Measurements from ENCODE around the gene ANO1.

The ANO1 gene

DNA sequence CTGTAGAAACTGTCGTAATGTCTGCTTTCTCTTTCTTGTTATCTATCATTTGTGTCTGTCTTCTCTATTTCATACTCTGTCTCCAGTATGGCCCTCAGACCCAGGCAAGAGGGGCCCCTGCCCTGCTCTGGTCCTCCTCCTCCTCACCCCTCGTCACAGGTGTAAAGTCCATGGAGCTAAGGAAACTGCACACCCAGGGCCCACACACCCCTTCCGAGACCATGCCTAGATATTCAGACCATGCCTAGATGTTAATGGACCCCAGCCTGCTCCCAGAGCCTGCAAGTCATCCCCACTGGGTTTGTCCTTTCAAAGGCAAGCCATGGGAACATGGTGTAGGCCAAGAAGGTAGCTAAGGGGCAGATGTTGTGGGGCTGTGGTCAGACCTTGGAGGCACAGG, 24.1 kb upstream of the ANO1 start:
- no peak for DNase-seq

DNA sequence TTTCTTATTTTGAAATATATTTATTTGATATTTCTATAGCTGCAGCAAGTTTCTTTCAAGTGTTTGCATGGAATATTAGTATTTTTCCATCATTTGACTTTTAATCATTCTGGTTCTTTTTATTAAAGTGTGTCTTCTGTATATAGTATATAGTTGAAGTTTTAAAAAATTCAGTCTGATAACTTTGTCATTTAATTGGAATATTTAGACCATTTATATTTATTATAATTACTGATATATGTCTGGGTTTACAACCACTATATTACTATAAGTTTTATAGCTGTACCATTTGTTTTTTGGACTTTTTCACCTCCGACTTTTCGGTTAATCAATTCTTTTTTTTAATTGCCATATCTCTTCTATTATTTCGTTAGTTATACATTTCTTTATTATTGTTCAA, 22.7 kb upstream of the ANO1 start:
- DNase-seq = no peak

- no peak for DNase-seq
Observed at GRCh38 chr11:70057080-70057479, 21.0 kb upstream of the ANO1 start.

DNA sequence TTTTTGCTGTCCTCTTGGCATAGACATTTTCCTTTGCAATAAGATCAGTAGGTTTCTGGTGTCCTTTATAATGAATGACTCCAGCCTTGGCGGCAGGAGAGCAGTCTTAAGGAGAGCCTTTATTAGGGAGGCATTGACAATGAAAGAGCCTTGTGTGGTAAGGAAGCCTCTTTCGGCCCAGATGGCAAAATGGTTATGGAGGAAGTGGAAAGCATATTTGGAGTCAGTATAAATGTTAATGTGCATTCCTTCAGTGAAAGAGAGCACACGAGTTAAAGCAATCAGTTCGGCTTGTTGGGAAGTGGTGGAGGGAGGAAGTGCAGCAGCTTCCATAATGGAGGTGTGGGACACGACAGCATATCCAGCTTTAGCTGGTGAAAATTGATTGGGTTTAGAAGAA, 18.1 kb upstream of the ANO1 start:
- no peak for DNase-seq

GRCh38 chr11:70060611-70061293, 17.4 kb upstream of the ANO1 start:
- DNase-seq = no peak

DNA sequence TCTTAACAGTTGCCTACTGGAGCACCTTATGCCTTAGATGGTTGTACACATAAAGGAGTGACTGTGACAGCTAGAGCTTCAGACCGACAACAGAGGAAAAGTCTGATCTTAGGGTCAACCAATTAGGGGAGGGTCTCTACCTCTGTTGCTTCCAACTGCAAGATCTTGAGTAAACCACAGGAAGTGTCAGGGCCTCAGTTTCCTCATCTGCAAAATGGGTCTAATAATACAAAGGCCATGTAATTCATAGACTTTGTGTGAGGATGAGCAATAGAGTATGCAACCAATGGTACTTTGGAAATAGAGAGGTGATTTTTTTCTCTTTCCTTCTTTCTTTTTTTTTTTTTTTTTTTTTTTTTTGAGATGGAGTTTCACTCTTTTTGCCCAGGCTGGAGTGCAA, 16.4 kb upstream of the ANO1 start:
- DNase-seq = no peak

- no peak for DNase-seq
Observed at GRCh38 chr11:70063121-70063520, 15.0 kb upstream of the ANO1 start.

DNA sequence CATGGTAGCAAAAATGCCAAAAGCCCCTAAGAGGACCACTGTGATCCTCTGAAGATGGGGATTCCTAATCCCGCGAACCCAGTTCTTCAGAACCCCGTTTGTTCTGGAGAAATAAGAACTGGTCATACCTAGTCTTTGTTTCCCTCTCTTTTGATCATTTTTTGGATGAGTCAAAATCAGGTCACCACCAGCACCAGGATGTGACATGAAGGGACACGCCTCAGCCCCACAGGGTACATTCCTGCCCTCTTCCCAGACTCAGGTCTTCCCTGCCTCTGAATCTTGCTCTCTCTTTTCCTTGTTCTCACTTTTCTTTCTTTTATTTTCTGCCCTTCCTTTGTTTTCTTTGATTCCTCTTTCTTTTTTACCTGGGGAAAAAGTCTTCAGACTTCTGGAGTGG, 14.6 kb upstream of the ANO1 start:
- no peak for DNase-seq

- no peak for DNase-seq
Observed at GRCh38 chr11:70064008-70064725, 13.9 kb upstream of the ANO1 start.

- DNase-seq = no peak
Observed at GRCh38 chr11:70064726-70065317, 13.3 kb upstream of the ANO1 start.

- no peak for DNase-seq
Observed at GRCh38 chr11:70065318-70066135, 12.6 kb upstream of the ANO1 start.

GRCh38 chr11:70066136-70066520, 12.0 kb upstream of the ANO1 start:
- DNase-seq = no peak

DNA sequence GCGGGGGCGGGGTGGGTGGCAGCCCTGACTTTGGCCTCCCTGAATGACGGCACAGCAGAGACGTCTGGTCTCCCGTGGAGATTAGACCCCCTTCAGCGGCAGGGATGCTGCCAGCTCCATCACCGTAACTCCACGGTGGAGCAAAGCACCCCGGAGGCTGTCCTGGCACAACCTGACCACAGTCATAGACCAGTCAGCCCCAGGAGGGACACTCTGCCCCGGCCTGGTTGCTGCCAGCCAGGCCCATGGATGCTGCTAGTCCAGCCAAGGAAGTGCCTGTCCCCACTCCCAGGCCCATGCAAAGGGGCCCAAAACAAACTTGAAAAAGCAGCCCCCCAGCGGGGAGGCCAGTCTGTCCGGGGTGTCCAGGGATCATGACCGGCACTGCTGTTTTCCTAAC, 11.5 kb upstream of the ANO1 start:
- no peak for DNase-seq

DNA sequence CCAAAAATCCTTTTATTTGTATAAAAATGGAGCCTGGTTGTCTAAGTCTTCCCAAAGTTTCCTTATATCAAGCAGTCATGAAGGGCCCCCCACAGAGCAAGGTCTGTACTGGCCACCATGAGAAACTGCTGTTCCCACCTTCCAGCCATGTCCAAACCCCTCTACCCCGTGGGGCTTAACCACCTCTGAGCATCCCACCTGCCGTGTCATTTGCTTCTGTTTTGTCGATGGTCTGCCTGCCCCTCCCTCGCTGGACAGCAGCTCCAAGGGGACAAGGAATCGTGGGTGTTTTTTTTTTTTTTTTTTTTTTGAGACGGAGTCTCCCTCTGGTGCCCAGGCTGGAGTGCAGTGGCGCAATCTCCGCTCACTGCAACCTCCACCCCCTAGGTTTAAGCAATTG, 11.1 kb upstream of the ANO1 start:
- DNase-seq = no peak

DNA sequence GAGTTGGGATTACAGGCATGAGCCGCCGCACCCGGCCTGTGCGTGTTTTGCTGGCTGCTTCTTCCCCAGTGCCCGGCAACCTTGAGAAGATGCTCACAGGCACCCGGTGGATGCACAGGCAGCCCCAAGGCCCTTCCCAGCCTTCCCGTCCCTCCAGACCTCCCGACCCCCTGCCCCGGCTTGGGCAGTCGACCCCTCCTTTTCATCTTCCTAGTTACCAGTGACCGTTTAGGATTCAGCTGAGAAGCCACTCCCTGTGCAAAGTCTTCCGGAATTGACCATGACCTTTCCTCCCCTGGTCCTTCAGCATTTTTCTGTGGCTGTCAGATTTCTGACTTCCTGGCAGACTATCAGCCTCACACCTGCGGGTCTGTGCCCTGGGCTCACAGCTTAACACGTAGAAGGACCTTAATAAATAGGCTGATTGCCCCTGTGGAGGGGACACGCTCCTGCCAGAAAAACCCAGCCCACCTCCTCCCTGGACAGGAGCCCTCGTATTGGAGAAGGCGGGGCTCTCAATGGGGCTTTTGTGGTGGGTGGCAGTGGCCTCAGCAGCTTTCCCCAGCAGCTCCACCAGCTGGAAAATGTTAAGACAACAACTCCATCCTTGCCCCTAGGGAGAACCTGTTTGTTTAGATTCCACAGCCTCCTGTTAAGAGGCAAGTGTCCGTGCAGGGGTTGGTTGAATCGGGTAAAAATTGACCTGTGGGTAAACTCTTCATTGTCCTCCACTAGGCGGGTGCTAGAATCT, 10.4 kb upstream of the ANO1 start:
- DNase-seq = no peak

DNA sequence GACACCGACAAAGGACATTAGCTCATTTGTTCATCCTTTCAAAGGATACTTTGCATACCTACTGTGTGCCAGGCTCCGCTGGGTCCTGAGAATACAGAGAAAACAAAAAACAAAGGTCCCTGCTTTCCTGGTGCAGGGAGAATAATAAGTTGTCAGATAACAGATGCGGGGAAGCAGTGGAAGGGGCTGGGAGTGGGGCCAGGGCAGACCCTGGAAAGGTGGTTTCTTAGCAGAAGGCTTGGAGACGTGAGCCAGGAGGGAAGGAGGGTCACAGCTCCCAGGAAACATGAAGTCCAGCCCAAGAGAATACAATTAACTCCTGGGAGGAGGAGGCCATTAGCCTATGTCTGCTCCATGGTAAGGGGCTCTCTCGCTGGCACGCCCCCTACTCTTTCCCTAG, 9.8 kb upstream of the ANO1 start:
- DNase-seq = no peak

DNA sequence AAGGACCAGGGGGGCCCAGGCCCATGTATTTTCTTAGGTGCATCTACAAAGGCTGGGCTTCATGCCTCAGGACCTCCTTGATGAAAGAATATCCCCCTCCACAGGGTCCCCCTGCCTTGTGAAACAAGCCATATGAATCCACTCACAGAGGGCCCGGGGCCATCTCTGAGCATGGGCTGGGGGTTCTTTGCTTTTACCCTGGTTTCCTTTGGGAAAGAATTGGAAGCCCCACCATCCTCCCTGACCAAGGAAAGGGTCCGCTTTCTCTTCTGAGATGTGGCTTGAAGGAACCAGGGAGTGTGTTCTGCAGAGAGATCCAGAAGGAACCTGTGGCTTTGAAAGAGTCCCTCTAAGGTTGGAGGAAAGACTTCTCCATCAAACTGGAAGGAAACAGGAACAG, 9.2 kb upstream of the ANO1 start:
- no peak for DNase-seq

DNA sequence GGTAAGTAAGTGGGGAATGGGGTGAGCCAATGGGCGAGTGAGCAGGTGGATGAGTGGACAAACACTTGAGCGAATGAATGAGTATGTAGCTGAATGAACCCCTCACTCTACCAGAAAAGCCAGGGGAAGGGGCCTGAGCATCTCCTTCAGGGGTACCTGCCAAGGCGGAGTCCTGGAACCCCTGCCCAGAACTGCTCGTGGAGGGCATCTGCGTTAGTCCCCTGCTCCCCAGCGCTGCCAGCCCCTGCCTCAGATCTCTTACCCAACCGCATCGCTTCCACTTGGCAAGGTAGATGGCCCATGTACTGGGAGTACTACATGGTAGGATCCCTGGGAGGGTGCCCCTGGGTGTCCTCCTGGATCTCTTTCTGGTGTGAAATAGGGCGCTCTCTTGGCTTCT, 7.4 kb upstream of the ANO1 start:
- no peak for DNase-seq

GRCh38 chr11:70071996-70072395, 6.1 kb upstream of the ANO1 start:
- DNase-seq = no peak

- no peak for DNase-seq
Observed at GRCh38 chr11:70072461-70072860, 5.7 kb upstream of the ANO1 start.

GRCh38 chr11:70072861-70073755, 5.0 kb upstream of the ANO1 start:
- DNase-seq = no peak

DNA sequence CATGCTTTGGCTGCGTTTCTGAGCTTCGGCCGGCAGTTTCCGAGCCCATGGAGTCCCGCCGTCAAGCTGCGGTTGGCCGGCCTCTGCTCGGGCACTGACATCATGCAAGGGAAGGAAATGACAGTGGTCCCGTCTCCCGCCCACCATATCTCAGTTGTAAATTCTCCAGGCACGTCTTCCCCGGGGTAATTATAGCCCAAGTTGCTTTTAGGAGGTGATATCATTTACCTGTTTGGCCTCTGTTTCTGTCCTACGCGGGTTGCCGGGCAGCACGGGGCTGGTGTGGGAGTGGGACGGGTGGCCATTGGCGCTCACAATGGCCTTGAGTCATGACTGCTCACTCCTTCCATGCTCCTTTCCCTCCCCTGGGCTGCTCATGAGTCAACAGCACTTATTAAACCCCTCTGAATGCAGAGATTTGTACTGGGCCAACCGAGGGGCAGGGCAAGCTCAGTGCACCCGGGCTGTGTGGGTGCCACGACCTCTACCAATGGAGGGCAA, 4.2 kb upstream of the ANO1 start:
- no peak for DNase-seq

Measured in cortex of kidney (tissue), 1 donor.